Omental fat pad (tissue), 4 donors: ENCODE results near the gene HADHA. TPM values are rescaled to one million over a fixed set of nuclear protein-coding genes. Genes with fewer than 3 reads are reported as not detected.

Experiments used
- ATAC-seq: fragments of 150-250 bp; one replicate; pipeline ENCODE4 v1.9.1; 2016; ENCODE audit warnings: mild to moderate bottlenecking, moderate library complexity; ENCODE audit not compliant: low FRiP score
- DNase-seq: peaks from one replicate; pipeline ENCODE4 v3.0.0-alpha.2; 2019; ENCODE audit warnings: low spot score
- total RNA-seq, 4 donors: library from RNA; depleted of rRNA; stranded (reverse); fragments of >200 nt; gene quantifications; one replicate each; pipeline ENCODE4 v1.1.0, GENCODE V29; 2016
- TF ChIP-seq, protein P1 (sequence below), 3 donors: fragments of 450-650 bp; IDR thresholded peaks; one replicate each; pipeline ENCODE4 v1.5.1; 2016 to 2017; ENCODE audit warnings: antibody characterized with exemption in 3 of 3, mild to moderate bottlenecking in 3 of 3, moderate library complexity in 2 of 3

HADHA gene
- total RNA-seq, 4 donors from 2014 or later: 144 to 196 (median 159) TPM

DNA sequence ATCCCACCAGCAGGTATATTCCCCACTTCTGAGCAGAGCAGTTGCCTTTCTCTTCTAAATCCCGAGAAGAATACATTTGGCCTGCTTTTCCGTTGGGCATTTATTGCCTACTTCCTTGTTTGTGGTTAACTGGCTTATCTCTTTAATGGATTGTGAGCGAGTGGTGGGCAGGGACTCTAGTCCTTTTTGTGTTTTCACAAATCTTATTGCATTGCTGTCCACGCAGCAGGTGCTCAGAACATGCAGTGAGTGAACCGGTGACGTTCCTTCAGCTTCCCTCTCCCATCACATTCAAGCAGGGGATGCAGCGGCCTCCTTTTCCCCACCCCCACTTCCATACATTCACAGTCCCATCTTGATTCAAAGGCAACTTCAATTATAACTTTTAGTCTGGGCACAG is 100.4 kb downstream of the HADHA start:
- ATAC-seq (no peak), DNase-seq (no peak)
- TF ChIP-seq, protein P1, sequence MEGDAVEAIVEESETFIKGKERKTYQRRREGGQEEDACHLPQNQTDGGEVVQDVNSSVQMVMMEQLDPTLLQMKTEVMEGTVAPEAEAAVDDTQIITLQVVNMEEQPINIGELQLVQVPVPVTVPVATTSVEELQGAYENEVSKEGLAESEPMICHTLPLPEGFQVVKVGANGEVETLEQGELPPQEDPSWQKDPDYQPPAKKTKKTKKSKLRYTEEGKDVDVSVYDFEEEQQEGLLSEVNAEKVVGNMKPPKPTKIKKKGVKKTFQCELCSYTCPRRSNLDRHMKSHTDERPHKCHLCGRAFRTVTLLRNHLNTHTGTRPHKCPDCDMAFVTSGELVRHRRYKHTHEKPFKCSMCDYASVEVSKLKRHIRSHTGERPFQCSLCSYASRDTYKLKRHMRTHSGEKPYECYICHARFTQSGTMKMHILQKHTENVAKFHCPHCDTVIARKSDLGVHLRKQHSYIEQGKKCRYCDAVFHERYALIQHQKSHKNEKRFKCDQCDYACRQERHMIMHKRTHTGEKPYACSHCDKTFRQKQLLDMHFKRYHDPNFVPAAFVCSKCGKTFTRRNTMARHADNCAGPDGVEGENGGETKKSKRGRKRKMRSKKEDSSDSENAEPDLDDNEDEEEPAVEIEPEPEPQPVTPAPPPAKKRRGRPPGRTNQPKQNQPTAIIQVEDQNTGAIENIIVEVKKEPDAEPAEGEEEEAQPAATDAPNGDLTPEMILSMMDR (IDR thresholded peaks at IDR 0.05): no peak

DNA sequence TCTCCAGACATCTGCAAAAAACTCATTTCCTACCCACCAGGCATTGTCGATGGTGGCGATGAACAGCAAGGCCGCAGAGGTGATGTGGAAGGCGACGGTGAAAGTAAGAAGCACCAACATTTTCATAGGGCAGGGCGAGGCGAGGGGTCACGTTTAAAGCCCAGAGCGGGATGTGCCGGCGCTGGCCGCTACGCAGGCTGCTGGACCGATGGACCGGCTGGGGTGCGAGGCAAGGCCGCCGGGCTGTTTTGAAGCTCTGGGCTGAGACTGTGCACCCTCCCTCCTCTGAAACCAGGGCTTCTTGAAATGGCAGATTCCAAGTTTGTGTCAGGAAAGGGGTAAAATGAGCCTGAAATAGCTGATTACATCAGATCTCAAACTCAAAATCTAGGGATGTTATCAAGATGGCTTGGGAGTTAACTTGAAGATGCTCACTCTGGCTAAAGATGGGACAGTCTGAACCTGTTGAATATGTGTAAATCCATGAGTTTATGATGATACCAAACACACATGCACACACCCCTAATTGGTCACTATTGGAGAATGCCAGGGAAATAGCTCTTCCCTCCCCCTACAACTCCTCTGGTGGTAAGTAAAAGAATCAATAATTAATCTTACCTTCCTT is 103.2 kb downstream of the HADHA start:
- no peak for DNase-seq
- ATAC-seq: no peak
- TF ChIP-seq, protein P1 (IDR thresholded peaks at IDR 0.05): no peak

Other genes starting within 250 kb of the HADHA start
- gene RAB10, start 210.5 kb downstream of the HADHA start, total RNA-seq: 100 to 1,000 TPM in 1 of 4 donors, 10 to 100 TPM in 3; 78.3 to 115 (median 86.1) TPM
- gene GAREM2, start 71.5 kb downstream of the HADHA start, total RNA-seq: 1 to 10 TPM; 1.0 to 3.3 (median 2.0) TPM
- gene HADHB, start 307 bp upstream of the HADHA start, total RNA-seq: 100 to 1,000 TPM; 130 to 213 (median 167) TPM
- 10 to 100 TPM in 2 of 4 donors, 1 to 10 TPM in 2; 8.3 to 26.3 (median 14.0) TPM for gene SELENOI, start 101.5 kb upstream of the HADHA start, total RNA-seq
- under 1 TPM in 1 of 4 donors, not detected in 3; 0.09 TPM for gene ADGRF3, start 102.2 kb upstream of the HADHA start, total RNA-seq
- gene DRC1, start 157.3 kb upstream of the HADHA start, total RNA-seq: not detected
- under 1 TPM in 1 of 4 donors, not detected in 3; 0.06 TPM for gene OTOF, start 233.5 kb upstream of the HADHA start, total RNA-seq